HEK293 (cell line): ENCODE results near the gene PEX11G.

Source experiments
- FEZF1 ChIP-seq: fragments of 450-650 bp; formaldehyde crosslinking; IDR thresholded peaks from 2 replicates; pipeline ENCODE4 v1.5.1; 2016; ENCODE audit warnings: missing biosample characterization, missing genetic modification characterization
- MEIS1 ChIP-seq: sonication (generic); formaldehyde crosslinking; IDR thresholded peaks from 2 replicates; pipeline ENCODE4 v1.8.1; 2022; ENCODE audit warnings: missing genetic modification reagents, mild to moderate bottlenecking, borderline replicate concordance
- SP3 ChIP-seq: fragments of 450-650 bp; formaldehyde crosslinking; IDR thresholded peaks from 2 replicates; pipeline ENCODE4 v1.5.1; 2016; ENCODE audit warnings: missing biosample characterization, missing genetic modification characterization
- TCF7L2 ChIP-seq: IDR thresholded peaks from 2 replicates; pipeline ENCODE4 v1.6.1; 2011; ENCODE audit warnings: low read depth, mild to moderate bottlenecking, inconsistent platforms, low read length, moderate library complexity, borderline replicate concordance
- TRIM28 ChIP-seq: IDR thresholded peaks from 2 replicates; pipeline ENCODE4 v1.6.1; 2011; ENCODE audit warnings: low read length, control low read depth, borderline replicate concordance
- ZBTB48 ChIP-seq: fragments of 450-650 bp; formaldehyde crosslinking; IDR thresholded peaks from 2 replicates; pipeline ENCODE4 v1.5.1; 2016; ENCODE audit warnings: missing biosample characterization, missing genetic modification characterization
- ZBTB8A ChIP-seq: fragments of 450-650 bp; formaldehyde crosslinking; IDR thresholded peaks from 2 replicates; pipeline ENCODE4 v1.5.1; 2016; ENCODE audit warnings: missing biosample characterization, missing genetic modification characterization
- ZFP3 ChIP-seq: fragments of 450-650 bp; formaldehyde crosslinking; IDR thresholded peaks from 2 replicates; pipeline ENCODE4 v1.5.1; 2016; ENCODE audit warnings: low read depth, missing biosample characterization, missing genetic modification characterization
- ZFP37 ChIP-seq: fragments of 450-650 bp; formaldehyde crosslinking; IDR thresholded peaks from 2 replicates; pipeline ENCODE4 v1.5.1; 2016; ENCODE audit warnings: missing biosample characterization, missing genetic modification characterization
- ZNF112 ChIP-seq: fragments of 450-650 bp; formaldehyde crosslinking; IDR thresholded peaks from 2 replicates; pipeline ENCODE4 v1.5.0; 2017; ENCODE audit warnings: missing biosample characterization, missing genetic modification characterization
- ZNF133 ChIP-seq: fragments of 450-650 bp; formaldehyde crosslinking; IDR thresholded peaks from 2 replicates; pipeline ENCODE4 v1.5.1; 2016; ENCODE audit warnings: missing biosample characterization, missing genetic modification characterization
- ZNF157 ChIP-seq: fragments of 450-650 bp; formaldehyde crosslinking; IDR thresholded peaks from 2 replicates; pipeline ENCODE4 v1.5.1; 2016; ENCODE audit warnings: missing biosample characterization, missing genetic modification characterization
- ZNF19 ChIP-seq: fragments of 450-650 bp; formaldehyde crosslinking; IDR thresholded peaks from 2 replicates; pipeline ENCODE4; 2016; ENCODE audit warnings: missing biosample characterization, missing genetic modification characterization, low read depth
- ZNF214 ChIP-seq: fragments of 450-650 bp; formaldehyde crosslinking; IDR thresholded peaks from 2 replicates; pipeline ENCODE4 v1.5.1; 2017; ENCODE audit warnings: missing biosample characterization, mild to moderate bottlenecking, missing genetic modification characterization, borderline replicate concordance
- ZNF292 ChIP-seq: fragments of 450-650 bp; formaldehyde crosslinking; IDR thresholded peaks from 2 replicates; pipeline ENCODE4 v1.5.1; 2016; ENCODE audit warnings: low read depth, missing biosample characterization, missing genetic modification characterization, borderline replicate concordance
- ZNF311 ChIP-seq: fragments of 450-650 bp; formaldehyde crosslinking; IDR thresholded peaks from 2 replicates; pipeline ENCODE4 v1.5.1; 2017; ENCODE audit warnings: missing biosample characterization, missing genetic modification characterization, borderline replicate concordance
- ZNF335 ChIP-seq: fragments of 450-650 bp; formaldehyde crosslinking; conservative IDR thresholded peaks from 2 replicates; pipeline ENCODE4 v1.5.1; 2016; ENCODE audit warnings: missing biosample characterization, missing genetic modification characterization
- ZNF404 ChIP-seq: fragments of 450-650 bp; formaldehyde crosslinking; IDR thresholded peaks from 2 replicates; pipeline ENCODE4 v1.5.1; 2017; ENCODE audit warnings: missing biosample characterization, missing genetic modification characterization
- ZNF501 ChIP-seq: fragments of 450-650 bp; formaldehyde crosslinking; IDR thresholded peaks from 2 replicates; pipeline ENCODE4 v1.5.1; 2016; ENCODE audit warnings: missing biosample characterization, missing genetic modification characterization
- ZNF510 ChIP-seq: fragments of 450-650 bp; formaldehyde crosslinking; IDR thresholded peaks from 2 replicates; pipeline ENCODE4 v1.5.1; 2018; ENCODE audit warnings: mild to moderate bottlenecking, missing genetic modification characterization, missing biosample characterization; ENCODE audit not compliant: insufficient replicate concordance
- ZNF561 ChIP-seq: fragments of 450-650 bp; IDR thresholded peaks from 2 replicates; pipeline ENCODE4 v1.5.1; 2018; ENCODE audit warnings: missing biosample characterization, missing genetic modification characterization, borderline replicate concordance
- ZNF660 ChIP-seq: fragments of 450-650 bp; IDR thresholded peaks from 2 replicates; pipeline ENCODE4 v1.5.1; 2018; ENCODE audit warnings: missing biosample characterization, mild to moderate bottlenecking, missing genetic modification characterization
- ZNF677 ChIP-seq: fragments of 450-650 bp; IDR thresholded peaks from 2 replicates; pipeline ENCODE4 v1.5.0; 2018; ENCODE audit warnings: missing biosample characterization, mild to moderate bottlenecking, missing genetic modification characterization, moderate library complexity
- ZNF76 ChIP-seq: fragments of 450-650 bp; formaldehyde crosslinking; IDR thresholded peaks from 2 replicates; pipeline ENCODE4; 2016; ENCODE audit warnings: low read depth, missing biosample characterization, missing genetic modification characterization, borderline replicate concordance
- TF ChIP-seq, protein P1 (sequence below): fragments of 450-650 bp; formaldehyde crosslinking; conservative IDR thresholded peaks from 2 replicates; pipeline ENCODE4 v1.5.1; 2016; ENCODE audit warnings: low read depth, missing biosample characterization, missing genetic modification characterization
- TF ChIP-seq, protein P2 (sequence below): fragments of 450-650 bp; formaldehyde crosslinking; IDR thresholded peaks from 2 replicates; pipeline ENCODE4 v1.5.1; 2016; ENCODE audit warnings: missing biosample characterization, missing genetic modification characterization
- TF ChIP-seq, protein P3 (sequence below): fragments of 450-650 bp; formaldehyde crosslinking; conservative IDR thresholded peaks from 2 replicates; pipeline ENCODE4 v1.5.1; 2016; ENCODE audit warnings: low read depth, missing biosample characterization, missing genetic modification characterization
- TF ChIP-seq, protein P4 (sequence below): fragments of 450-650 bp; formaldehyde crosslinking; IDR thresholded peaks from 2 replicates; pipeline ENCODE4 v1.5.1; 2017; ENCODE audit warnings: missing biosample characterization, missing genetic modification characterization
- TF ChIP-seq, protein P5 (sequence below): fragments of 450-650 bp; formaldehyde crosslinking; IDR thresholded peaks from 2 replicates; pipeline ENCODE4 v1.5.1; 2016; ENCODE audit warnings: missing biosample characterization, missing genetic modification characterization

The PEX11G gene

DNA sequence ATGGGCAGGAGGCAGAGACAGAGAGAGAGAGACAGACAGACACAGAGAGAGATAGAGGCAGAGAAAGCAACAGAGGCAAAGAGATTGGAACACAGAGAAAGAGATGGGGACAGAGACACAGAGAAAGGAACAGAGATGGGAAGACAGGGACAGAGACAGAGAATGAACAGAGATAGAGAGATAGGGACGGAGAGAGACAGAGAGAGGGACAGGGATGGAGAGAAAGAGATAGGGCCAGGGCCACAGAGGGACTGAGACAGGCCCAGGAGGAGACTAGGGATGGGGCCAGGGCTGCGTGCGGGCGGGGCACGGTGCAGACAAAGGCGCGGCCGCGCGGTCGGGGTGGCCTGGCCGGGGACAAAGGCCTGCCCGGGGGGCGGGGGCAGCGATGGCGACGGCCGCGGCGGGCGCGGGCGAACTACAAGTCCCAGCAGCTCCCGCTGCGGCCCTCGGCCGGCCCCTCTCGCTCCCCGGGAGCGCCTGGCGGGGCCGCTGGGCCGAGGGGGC lies 26.9 kb upstream of the PEX11G start, which contains the start of gene ZNF358 (continued):
- TF ChIP-seq, protein P1, sequence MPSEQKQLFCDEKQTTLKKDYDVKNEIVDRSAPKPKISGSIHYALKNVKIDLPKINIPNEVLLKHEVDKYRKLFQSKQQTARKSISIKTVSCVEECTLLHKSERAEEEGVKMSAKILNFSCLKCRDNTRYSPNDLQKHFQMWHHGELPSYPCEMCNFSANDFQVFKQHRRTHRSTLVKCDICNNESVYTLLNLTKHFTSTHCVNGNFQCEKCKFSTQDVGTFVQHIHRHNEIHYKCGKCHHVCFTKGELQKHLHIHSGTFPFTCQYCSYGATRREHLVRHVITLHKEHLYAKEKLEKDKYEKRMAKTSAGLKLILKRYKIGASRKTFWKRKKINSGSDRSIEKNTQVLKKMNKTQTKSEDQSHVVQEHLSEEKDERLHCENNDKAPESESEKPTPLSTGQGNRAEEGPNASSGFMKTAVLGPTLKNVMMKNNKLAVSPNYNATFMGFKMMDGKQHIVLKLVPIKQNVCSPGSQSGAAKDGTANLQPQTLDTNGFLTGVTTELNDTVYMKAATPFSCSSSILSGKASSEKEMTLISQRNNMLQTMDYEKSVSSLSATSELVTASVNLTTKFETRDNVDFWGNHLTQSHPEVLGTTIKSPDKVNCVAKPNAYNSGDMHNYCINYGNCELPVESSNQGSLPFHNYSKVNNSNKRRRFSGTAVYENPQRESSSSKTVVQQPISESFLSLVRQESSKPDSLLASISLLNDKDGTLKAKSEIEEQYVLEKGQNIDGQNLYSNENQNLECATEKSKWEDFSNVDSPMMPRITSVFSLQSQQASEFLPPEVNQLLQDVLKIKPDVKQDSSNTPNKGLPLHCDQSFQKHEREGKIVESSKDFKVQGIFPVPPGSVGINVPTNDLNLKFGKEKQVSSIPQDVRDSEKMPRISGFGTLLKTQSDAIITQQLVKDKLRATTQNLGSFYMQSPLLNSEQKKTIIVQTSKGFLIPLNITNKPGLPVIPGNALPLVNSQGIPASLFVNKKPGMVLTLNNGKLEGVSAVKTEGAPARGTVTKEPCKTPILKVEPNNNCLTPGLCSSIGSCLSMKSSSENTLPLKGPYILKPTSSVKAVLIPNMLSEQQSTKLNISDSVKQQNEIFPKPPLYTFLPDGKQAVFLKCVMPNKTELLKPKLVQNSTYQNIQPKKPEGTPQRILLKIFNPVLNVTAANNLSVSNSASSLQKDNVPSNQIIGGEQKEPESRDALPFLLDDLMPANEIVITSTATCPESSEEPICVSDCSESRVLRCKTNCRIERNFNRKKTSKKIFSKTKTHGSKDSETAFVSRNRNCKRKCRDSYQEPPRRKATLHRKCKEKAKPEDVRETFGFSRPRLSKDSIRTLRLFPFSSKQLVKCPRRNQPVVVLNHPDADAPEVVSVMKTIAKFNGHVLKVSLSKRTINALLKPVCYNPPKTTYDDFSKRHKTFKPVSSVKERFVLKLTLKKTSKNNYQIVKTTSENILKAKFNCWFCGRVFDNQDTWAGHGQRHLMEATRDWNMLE (tag by site-specific recombination): no peak
- TF ChIP-seq ZNF677 (tag by site-specific recombination) (no peak), ZNF19 (tag by site-specific recombination) (no peak), ZNF561 (tag by site-specific recombination) (no peak), ZNF501 (tag by site-specific recombination) (no peak), ZFP3 (no peak), ZNF112 (tag by site-specific recombination) (no peak), ZFP37 (tag by site-specific recombination) (no peak), ZNF214 (tag by site-specific recombination) (no peak), ZBTB48 (peak; percentile 53; the same call in 1 of the 2 replicates), ZNF292 (tag by site-specific recombination) (no peak), ZBTB8A (tag by site-specific recombination) (no peak; the same call in 1 of the 2 replicates), ZNF510 (tag by site-specific recombination) (no peak), ZNF404 (tag by site-specific recombination) (no peak), TRIM28 (no peak), ZNF311 (tag by site-specific recombination) (no peak), ZNF76 (tag by site-specific recombination) (peak; percentile 15; the same call in 1 of the 2 replicates), SP3 (tag by site-specific recombination) (0 out of 2 replicates have a peak, but pooled peaks have one; percentile 47), ZNF157 (tag by site-specific recombination) (no peak), ZNF660 (no peak), TCF7L2 (no peak), MEIS1 (no peak), ZNF335 (tag by site-specific recombination) (peak; percentile 81), ZNF133 (no peak), FEZF1 (no peak)
- TF ChIP-seq, protein P2, sequence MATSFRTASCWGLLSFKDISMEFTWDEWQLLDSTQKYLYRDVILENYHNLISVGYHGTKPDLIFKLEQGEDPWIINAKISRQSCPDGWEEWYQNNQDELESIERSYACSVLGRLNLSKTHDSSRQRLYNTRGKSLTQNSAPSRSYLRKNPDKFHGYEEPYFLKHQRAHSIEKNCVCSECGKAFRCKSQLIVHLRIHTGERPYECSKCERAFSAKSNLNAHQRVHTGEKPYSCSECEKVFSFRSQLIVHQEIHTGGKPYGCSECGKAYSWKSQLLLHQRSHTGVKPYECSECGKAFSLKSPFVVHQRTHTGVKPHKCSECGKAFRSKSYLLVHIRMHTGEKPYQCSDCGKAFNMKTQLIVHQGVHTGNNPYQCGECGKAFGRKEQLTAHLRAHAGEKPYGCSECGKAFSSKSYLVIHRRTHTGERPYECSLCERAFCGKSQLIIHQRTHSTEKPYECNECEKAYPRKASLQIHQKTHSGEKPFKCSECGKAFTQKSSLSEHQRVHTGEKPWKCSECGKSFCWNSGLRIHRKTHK (tag by site-specific recombination): no peak
- TF ChIP-seq, protein P3, sequence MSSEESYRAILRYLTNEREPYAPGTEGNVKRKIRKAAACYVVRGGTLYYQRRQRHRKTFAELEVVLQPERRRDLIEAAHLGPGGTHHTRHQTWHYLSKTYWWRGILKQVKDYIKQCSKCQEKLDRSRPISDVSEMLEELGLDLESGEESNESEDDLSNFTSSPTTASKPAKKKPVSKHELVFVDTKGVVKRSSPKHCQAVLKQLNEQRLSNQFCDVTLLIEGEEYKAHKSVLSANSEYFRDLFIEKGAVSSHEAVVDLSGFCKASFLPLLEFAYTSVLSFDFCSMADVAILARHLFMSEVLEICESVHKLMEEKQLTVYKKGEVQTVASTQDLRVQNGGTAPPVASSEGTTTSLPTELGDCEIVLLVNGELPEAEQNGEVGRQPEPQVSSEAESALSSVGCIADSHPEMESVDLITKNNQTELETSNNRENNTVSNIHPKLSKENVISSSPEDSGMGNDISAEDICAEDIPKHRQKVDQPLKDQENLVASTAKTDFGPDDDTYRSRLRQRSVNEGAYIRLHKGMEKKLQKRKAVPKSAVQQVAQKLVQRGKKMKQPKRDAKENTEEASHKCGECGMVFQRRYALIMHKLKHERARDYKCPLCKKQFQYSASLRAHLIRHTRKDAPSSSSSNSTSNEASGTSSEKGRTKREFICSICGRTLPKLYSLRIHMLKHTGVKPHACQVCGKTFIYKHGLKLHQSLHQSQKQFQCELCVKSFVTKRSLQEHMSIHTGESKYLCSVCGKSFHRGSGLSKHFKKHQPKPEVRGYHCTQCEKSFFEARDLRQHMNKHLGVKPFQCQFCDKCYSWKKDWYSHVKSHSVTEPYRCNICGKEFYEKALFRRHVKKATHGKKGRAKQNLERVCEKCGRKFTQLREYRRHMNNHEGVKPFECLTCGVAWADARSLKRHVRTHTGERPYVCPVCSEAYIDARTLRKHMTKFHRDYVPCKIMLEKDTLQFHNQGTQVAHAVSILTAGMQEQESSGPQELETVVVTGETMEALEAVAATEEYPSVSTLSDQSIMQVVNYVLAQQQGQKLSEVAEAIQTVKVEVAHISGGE (tag by site-specific recombination): no peak
- TF ChIP-seq, protein P4, sequence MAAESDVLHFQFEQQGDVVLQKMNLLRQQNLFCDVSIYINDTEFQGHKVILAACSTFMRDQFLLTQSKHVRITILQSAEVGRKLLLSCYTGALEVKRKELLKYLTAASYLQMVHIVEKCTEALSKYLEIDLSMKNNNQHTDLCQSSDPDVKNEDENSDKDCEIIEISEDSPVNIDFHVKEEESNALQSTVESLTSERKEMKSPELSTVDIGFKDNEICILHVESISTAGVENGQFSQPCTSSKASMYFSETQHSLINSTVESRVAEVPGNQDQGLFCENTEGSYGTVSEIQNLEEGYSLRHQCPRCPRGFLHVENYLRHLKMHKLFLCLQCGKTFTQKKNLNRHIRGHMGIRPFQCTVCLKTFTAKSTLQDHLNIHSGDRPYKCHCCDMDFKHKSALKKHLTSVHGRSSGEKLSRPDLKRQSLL (tag by site-specific recombination): no peak
- TF ChIP-seq, protein P5, sequence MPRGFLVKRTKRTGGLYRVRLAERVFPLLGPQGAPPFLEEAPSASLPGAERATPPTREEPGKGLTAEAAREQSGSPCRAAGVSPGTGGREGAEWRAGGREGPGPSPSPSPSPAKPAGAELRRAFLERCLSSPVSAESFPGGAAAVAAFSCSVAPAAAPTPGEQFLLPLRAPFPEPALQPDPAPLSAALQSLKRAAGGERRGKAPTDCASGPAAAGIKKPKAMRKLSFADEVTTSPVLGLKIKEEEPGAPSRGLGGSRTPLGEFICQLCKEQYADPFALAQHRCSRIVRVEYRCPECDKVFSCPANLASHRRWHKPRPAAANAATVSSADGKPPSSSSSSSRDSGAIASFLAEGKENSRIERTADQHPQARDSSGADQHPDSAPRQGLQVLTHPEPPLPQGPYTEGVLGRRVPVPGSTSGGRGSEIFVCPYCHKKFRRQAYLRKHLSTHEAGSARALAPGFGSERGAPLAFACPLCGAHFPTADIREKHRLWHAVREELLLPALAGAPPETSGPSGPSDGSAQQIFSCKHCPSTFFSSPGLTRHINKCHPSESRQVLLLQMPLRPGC (tag by site-specific recombination): no peak
